GM10266 (cell line): Measurements from ENCODE around the gene ALX3.
A peak's percentile ranks its signal among the peaks of the same experiment; 100 is the strongest.

Experiments used
- DNase-seq: peaks from one replicate; pipeline ENCODE4 v3.0.0; 2012; ENCODE audit errors: extremely low spot score
- TF ChIP-seq, protein P1 (sequence below): IDR thresholded peaks from 2 replicates; pipeline ENCODE4 v1.5.1; 2012; ENCODE audit warnings: mild to moderate bottlenecking, low read depth; ENCODE audit not compliant: control insufficient read depth, insufficient read depth; ENCODE audit errors: missing control alignments

The ALX3 gene

DNA sequence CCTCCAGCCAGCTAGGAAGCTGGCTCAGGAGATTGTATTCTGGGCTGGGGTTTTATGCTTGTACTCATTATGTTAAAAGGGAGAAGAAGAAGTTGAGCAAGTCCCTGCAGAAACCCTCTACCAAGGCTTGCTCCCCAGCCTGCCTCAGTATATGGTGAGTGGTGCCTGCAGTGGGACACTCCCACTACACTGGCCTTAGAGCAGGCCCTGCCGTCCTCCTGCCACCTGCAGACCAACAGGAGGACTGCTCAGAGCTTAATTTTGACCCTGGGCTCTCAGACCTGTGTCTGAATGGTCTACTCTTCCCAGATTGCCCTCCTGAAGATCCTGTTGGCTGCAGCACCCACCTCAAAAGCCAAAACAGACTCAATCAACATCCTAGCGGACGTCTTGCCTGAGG is 23.0 kb downstream of the ALX3 start:
- TF ChIP-seq, protein P1, sequence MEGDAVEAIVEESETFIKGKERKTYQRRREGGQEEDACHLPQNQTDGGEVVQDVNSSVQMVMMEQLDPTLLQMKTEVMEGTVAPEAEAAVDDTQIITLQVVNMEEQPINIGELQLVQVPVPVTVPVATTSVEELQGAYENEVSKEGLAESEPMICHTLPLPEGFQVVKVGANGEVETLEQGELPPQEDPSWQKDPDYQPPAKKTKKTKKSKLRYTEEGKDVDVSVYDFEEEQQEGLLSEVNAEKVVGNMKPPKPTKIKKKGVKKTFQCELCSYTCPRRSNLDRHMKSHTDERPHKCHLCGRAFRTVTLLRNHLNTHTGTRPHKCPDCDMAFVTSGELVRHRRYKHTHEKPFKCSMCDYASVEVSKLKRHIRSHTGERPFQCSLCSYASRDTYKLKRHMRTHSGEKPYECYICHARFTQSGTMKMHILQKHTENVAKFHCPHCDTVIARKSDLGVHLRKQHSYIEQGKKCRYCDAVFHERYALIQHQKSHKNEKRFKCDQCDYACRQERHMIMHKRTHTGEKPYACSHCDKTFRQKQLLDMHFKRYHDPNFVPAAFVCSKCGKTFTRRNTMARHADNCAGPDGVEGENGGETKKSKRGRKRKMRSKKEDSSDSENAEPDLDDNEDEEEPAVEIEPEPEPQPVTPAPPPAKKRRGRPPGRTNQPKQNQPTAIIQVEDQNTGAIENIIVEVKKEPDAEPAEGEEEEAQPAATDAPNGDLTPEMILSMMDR = no peak
- DNase-seq = no peak

DNA sequence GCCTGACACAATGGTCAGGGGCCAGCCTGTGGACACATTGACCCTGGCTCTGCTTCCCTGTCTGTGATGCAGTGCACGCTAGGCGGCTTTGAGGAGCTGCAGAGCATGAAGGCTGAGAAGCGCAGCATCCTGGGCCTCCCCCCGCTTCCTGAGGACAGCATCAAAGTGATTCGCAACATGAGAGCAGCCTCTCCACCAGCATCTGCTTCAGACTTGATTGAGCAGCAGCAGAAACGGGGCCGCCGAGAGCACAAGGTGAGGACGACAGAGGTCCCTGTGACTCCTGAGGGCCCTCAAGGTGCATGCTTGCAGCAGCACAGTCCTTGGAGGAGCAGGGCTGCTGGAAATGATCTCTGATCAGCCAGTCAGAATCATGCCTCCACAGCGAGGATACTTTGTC is 27.5 kb downstream of the ALX3 start:
- no peak for DNase-seq
- TF ChIP-seq, protein P1 = no peak

DNA sequence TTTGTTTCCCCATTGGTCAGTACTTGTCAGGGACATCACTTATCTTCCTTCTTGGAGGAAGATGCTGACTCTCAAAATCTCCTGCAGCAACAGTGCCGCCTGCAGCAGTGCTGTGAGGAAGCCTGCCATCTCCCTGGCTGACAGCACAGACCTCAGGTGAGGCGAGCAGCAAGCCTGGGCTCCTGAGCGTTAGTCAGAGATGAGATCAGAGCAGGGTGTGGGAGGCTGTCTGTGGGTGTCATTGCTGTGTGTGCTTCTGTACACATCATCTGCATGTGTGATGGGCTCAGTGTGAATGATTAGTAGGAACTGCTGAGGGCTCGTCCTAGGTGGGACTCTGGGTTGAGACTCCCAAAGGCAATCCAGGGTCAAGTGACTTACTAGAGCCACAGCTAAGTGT is 29.9 kb downstream of the ALX3 start:
- DNase-seq = no peak
- TF ChIP-seq, protein P1 = no peak

DNA sequence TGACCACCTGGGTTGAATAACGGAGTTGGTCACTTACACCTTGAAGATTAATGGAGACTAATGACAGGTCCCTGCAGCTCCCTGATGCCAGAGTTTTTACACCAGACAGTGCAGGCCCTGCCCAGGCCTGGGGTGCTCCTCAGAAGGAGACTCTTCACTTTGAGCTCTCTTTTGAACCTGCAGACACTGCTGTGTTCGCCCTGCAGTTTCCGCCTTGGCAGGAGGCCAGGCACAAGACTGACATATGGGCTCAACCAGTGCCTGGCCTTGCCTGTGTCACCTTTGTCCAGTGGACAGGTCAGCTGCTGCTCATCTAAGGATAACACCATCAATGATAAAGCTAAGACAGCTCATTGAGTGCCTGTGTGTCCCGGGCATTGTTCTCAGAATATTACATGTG is 30.8 kb downstream of the ALX3 start:
- no peak for DNase-seq
- TF ChIP-seq, protein P1 = no peak

DNA sequence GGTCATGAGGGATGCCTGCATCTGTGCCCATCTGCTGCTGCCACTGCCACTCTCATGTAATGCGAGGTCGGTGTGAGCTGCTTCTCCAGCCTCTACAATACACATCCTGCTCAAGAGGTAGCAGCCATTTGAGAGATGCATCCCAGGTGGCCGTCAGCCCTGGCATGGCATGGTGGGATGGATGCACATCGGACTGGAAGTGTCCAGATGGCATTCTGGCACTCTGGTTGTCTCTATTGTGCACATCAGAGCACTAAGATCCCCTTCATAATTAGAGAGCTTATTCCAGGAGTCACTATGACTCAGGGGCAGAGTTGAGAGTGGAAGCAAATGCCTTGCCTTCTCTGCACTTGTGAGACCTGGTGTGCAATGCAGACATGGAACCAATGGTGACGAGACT is 32.2 kb downstream of the ALX3 start:
- TF ChIP-seq, protein P1 = no peak
- no peak for DNase-seq

DNA sequence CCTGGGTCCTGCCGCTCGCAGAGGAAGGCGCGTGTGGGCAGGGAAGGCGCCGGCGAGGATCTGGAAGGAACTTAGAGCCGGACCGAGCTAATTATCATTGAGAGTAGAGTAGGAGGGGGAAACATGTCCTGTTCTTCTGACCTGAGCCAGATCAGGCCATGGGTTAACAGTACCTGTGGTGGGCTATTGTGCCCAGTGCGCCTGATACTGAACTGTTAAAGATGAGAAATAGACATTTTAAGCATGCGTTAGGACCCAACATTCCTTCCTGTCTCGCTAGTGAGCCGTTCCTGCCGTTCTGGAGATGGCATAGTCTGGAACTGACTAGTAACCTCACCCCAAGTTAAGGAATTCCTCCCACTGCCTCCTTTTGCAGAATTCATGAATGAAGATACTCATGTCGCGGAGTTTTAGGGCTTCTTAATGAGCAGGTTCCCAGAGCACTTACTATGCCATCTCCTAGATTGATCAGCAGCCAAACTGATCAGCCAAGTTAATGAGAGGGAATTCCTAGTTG is 35.2 kb downstream of the ALX3 start:
- TF ChIP-seq, protein P1 = no peak
- DNase-seq = no peak

DNA sequence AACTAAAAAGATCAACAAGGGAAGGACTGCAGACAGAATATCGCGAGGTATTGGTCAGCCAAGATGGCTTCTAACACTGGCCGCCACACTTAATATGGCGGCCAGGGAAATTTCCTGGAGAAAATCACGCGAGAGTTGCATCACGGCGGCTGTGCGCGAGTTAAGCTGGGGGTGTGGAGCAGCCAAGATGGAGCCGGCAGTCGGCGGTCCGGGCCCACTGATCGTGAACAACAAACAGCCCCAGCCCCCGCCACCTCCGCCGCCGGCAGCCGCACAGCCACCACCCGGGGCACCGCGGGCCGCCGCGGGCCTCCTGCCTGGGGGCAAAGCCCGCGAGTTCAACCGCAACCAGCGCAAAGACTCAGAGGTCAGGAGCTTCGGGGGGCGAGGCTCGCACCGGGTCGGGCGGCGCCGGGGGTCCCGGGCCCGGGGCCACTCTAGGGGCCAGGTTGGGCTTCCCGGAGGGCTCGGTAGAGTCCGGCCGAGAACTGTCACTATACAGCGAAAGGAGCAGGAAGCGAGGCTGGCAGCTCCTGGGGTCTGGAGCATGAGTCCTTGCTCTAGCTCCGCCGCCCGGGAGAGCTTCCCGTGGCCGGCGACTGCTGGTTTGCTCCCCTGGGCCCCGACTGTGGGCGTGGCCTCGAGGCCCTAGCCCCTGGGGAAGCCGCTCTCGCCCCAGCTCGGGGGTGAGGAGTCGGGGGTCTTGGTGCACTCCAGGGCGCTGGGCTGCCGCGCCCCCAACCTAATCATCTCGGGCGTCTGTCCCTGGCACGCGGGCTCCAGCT is 35.8 kb downstream of the ALX3 start, which contains the start of gene STRIP1:
Gene STRIP1 (plus strand): TSS at position 174 of the 785 bp plus-strand sequence. CDS start 14 bp downstream, at position 188.
- TF ChIP-seq, protein P1 = no peak
- DNase-seq = peak; percentile 92
